Breast epithelium (tissue), 3 donors: Measurements from ENCODE around the gene RNF113B.

Source experiments
- CTCF ChIP-seq, 3 donors: fragments of 450-650 bp; IDR thresholded peaks; one replicate each; pipeline ENCODE4 v1.5.1; 2016 to 2017; ENCODE audit warnings: antibody characterized with exemption in 3 of 3, mild to moderate bottlenecking in 3 of 3, moderate library complexity in 3 of 3
- POLR2AphosphoS5 ChIP-seq, 3 donors: sonication (generic); formaldehyde crosslinking; IDR thresholded peaks; one replicate each; pipeline ENCODE4 v1.6.1; 2017; ENCODE audit warnings: antibody characterized with exemption in 3 of 3

DNA sequence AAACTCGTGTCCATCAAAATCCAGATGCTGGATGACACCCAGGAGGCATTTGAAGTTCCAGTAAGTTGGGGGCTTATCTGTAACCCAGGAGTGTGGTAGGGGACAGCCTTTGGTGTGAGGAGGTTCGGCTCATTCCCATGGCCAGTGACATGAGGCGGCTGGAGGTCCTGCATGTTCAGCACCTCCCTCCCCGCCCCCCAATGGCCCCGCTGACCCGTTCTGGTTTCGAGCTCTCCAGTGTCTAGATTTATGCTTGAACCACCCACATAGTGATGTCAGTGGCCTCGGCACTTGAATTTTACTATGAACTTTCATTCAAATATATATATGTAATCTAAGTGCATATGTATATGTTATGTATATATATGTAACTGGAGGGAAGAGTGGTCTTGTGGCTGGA is 36.3 kb upstream of the RNF113B start:
- TF ChIP-seq CTCF (IDR thresholded peaks at IDR 0.05) (no peak), POLR2AphosphoS5 (IDR thresholded peaks at IDR 0.05) (no peak)
